Measurements from ENCODE around the gene CD48.

The CD48 gene

DNA sequence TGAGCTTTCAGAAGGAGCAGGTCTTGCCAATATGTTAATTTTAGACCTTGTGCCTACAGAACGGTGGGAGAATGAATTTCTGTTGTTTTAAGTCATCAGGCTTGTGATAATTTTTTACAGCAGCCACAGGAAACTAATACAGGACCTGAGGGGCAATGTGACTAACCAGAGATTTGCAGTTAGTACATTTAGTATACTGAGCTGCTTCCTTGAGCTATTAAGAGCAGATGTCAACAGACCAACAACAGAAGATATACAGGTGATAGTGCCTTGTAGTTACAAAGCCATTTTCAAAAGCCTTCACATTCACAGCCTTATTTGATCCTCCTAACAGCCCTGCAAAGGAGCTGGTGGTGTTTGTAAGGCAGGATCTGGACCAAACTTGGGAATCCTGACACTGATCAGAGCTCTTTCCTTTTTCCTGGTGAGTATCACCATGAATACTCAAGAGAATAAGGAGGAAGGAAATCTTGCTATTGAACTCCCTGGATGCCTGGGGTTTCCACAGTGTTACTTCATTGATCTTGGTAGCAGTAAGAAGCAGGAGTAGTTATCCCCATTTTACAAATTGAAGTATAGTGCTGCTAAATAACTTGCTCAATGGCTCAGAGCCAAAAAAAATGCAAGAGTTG, 60.1 kb downstream of the CD48 start:
- no peak for DNase-seq

- DNase-seq, result no peak
Measured at GRCh38 chr1:160647329-160647720, 64.3 kb downstream of the CD48 start.

DNA sequence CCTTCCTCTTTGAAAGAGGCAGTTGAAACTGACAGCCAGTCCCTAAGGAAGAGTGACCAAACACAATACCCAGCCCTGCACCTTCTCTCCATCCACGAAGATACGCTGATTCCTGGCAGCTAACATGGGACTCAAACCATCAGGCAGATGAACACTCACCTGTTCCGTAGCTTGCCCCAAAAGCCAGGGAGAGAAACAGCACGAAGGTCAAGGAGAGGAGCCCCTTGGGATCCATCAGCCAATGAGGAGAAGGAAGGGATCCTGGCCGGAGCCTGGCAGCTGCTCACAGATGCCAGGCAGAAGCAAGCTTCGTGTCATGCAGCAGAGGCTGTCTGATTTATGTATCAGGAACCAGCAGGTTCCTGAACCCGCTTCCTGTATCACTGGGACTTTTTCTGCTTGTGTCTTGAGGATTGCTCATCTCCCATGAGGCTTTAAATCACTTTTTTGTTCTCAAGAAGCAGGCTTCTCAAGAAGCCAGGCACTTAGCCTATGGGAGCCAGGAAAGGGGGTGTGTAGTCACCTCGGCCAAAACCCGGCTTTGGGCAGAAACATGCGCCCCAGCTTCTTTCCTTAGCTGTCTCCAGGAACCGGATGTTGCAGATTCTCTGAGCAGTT, 64.8 kb downstream of the CD48 start, which contains the start of gene SLAMF1:
SLAMF1 (minus strand) TSS at position 334 of the 618 bp plus-strand sequence; CDS start at position 235, 99 bp downstream.
- peak in 5 of 6 experiments; percentile 22 to 53 (median 31) for DNase-seq

GRCh38 chr1:160646180-160646579, 65.4 kb downstream of the CD48 start:
- no peak for DNase-seq

DNA sequence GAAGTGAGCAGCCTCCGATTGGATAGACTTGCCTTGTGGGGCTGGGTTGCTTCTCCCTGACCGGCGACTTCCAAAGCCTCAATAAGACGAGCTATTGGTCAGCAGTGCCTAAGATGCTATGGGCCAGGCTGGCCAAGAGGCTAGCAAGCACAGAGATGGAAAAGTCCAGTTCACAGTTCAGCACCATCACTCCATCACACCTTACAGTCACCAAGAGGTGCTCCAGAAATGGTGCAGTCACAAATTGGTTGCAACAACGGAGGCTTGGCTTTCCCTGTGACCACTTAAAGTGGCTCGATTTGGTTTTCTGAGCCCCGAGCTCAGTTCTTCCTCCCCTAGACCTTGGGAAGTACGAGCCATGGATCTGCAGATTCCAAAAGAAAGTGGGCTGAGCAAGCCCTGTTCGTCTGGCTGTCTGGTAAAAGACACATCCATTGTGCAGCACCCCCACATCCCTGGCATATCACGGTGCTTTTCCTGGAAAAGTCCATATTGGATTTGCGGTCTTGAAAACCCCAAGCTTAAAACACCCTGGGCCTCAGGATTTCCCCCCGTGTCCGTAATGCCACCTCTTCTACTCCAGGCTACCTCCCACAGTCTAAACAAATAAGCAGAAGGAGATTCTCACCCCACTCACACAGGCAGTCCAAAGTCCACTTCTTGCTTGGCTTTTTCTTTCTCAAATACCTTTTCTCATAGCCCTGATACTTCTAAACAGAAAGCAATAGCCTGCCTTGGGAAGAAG, 66.1 kb downstream of the CD48 start:
- peak in 1 of 6 experiments; percentile 39 for DNase-seq

DNA sequence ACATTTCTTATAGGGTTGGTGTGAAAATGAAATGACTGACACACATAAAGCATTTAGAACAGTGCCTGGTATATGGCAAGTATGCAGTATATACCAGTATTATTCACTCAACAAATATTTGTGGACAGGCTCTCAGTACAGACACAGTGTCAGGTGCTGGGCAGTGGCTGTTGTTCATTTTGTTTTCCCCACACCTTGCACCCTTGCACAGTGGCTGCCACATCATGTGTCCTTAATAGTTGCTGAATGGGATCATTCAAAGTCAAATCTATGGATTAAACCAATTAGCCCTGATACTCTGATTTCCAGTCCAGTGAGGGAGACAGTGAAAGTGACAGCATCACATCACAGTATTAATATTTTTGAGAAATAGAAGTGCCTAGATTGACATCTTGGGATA, 67.2 kb downstream of the CD48 start:
- no peak for DNase-seq

DNA sequence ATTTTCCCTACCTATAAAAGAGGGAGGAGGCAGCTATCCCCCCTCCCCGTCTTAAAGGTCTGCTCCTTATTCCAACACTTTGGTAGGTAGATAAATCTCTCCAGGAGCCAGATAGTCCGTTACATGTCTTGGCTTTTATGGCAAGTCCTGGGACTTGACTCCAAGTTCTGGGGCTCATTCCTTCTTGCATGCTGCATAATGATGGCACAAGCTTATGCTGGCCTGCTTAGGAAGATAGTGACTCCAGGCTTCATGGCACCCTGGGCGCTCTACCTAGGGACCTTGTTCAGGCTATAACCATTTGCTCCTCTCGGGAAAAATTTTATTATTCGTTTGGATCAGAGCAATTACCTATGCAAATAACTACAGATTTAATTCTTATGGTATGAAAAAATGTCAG, 68.5 kb downstream of the CD48 start:
- no peak for DNase-seq

GRCh38 chr1:160642281-160642644, 69.4 kb downstream of the CD48 start:
- DNase-seq, result no peak

DNA sequence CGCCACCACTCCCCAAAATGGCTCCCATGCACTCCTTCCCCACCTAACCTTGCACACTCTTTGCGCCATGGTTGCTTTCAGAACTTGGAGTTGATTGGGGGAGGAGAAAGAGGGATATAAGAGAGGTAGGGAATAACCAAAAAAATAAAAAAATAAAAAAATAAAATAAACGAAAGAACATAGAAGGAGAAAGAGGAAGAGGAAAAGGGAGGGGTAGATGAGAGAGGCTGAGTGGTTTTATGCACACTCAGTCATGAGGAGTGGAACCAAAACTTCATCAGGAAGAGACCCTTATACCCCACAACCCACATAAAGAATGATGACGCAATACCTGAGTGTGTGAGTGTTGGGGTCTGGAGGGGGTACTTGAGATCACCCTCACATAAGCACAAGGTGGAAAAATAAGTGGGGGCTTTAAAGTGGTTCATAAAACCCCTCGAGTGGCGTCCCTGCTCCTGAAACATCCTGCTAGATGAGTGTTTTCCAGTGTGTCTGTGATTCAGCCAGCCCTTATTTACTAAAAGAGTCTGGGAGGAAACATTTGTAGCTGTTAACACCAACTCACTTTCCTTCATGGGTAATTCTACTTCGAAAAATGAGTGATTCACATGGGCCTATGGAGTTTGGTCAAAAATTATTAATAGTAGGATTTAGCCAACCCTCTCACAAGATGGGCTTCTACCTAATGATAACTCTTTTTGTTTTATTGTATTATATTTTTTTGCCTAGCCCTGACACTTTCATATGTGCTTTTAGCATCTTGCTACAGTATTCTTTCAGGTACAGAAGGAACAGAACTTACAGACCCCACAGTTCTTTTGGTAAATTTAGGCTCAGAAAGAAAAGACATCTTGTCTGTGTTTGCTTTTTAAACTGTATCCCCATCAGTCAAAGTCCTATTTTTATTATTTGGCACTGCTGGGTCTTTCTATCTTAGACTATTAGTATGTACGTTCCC, 70.0 kb downstream of the CD48 start:
- DNase-seq, result peak in 1 of 6 experiments; percentile 19

DNA sequence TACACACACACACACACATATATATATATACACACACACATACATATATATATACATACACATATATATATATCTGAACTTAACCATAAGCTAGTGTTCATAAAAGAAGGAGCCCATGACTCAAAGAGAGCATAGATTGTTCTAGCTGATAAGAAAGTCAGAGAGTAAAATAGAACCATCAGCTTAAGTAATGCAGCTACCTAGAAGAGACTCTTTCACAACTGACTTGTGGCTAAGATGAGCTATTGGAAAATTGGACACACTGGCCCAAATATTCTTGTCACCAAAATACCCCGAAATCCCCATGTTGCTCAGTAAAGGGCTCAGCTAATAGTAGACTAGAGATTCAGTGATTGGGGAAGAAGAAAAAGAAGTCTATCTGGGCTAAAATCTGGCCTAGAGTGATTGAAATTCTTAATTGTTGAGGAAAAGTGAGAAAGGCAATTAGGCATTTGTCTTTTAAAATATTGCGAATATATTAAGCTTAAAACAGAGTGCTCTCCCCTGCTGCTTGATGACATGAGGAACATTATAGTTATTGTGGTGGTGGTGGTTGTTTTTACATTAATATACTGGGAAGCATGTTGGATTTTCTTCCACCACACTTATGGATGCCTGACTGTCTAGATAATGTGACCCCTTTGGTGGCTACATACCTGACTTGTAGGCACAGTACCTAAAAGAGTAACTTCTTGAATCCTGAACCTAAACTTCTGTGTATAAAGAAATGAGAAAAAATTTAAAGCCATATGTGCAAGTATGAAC, 71.1 kb downstream of the CD48 start:
- DNase-seq, result peak in 1 of 6 experiments; percentile 25

DNA sequence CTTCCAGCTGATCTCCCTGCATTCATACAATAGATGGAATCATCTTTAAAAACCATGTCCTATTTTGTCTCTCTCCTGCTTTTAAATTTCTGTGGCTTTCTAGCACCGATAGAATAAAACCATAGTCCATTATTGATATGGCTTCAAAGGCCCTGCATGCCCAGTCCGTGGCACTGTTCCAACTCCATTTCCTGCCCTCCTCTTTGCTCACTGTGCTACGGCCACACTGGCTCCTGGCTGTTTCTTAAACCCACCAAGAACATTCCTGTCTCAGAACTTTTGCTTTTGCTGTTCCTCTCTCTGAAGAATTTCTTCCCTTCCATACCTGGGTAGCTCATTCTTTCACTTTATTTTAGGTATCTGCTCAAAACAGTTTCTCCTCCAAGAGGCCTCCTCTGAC, 72.0 kb downstream of the CD48 start:
- DNase-seq, result peak in 1 of 6 experiments; percentile 9

GRCh38 chr1:160638926-160639325, 72.7 kb downstream of the CD48 start:
- DNase-seq, result no peak

DNA sequence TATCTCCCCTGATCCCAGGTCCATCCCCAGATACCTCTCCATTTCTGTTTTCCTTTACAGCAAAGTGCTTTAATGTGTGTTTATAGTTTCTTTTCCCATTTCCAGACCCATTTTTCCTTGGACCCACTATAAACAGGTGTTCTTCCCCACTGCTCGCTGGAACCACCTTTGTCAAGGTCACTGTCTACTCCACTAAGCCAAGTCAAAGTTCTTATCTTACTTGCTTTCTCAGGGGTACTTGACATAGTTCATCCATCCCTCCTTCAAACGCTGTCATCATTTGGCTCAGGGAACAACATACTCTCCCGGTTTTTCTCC, 73.1 kb downstream of the CD48 start:
- DNase-seq, result no peak

DNA sequence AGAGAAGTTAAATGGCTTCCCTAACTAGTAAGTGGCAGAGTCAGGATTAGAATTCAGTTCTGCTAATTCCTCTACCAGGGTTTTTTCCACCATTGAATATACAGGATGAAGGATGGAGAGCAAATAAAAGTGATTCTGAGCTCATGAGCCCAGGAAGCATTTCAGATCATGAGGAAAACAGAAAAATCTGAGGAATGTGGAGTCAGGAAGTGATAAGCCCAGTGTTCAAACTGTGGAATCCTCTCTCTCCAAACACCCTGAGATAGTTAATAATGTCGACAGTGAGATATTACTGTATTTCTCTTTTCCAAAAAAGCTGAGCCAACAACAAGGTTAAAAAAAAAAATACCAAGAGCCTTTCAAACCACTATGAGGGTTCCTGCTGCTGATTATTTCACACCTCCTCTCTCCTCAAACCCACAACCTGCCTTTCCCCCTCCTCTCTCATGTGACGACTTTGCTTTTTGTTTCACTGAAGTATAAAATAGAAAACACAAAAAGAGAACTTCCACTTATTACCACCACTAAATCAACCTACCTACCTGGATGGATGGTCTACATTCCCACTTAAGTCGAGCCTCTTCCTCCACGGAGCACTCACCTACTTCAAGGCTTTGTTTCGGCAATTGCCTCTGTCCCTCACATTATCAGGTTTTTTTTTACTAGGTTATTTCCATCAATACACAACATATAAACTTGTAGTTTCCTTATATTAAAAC, 73.6 kb downstream of the CD48 start:
- DNase-seq, result peak in 4 of 6 experiments; percentile 11 to 78 (median 71)

DNA sequence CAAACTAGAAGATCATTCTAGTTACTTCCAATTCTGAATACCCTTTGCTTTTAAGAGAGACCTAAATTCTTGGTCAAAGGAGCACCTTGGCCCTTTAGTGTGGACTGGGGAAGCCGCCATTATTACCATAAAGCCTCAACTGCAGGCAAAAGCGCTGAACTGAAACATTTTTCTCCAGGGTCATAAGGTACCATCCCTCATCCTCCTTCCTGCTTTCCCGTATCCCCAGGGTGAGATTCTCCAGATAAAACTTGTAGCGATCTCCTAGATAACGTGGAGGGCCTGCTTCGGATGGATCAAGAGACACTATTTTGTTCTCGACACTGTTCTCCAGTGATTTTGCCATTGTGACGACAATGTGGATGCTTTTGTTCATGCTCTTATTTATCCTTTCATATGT, 74.6 kb downstream of the CD48 start:
- no peak for DNase-seq

- DNase-seq, result no peak
Measured at GRCh38 chr1:160636547-160636946, 75.1 kb downstream of the CD48 start.

DNA sequence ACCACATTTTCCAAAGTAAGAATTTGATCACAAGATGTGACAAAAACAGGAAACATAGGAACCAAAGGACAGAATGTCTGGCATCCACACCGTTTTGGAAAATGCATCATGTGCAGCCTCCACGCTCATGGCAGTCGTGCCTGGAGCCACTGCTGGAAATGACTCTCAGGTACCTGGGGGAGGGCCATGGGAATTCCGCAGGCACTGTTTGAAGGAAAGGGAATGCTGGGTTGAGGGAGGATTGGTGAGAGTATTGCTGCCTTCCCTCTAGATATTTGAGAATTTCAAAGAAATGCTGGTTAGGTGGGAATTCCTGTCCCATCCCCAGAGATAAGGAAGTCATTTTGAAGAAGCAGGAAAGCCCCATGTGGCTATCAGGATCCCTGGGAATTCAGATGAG, 75.5 kb downstream of the CD48 start:
- DNase-seq, result no peak

DNA sequence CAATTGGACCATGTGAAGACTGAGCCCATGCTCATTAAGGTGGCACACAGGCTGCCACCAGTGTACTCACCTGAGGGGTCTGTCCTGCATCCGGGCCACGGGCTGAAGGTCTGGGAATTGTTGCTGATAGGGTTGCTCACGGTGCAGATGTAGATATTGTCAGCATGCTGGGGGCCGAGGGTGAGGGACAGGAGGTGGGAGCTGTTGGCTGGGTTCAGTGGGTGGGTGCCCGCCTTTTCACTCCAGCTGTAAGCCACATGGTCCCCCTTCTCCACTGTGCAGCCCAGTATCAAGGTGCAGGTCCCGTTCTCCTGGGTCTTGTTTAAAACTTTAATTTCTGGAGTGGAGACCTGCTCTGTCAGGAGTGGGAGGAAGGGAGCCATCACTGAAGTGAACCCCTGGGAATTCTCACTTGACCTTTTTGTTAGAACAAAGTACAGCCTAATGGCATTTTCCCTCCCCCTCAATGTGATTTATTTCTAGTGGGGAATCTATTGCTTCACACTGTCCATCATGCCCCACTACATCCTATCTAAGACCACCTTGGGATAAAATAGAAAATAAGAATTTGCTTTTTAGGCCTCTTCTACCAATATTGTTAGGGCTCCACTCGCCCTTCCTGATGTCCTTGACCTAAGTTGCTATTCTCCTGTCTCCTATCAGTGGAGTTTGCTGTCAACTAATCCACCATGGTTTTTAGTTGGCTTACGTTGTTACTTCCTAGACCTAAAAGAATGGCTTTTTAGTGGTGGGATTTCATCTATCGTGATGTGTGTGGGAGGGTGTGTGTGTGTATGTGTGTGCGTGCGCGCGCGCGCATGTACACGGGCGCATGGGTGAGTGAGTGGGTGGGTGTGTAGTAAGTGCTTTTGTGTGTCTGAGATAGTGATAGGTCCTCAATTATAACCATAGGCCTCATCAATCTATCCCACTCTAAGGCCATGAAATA, 76.8 kb downstream of the CD48 start:
- no peak for DNase-seq

GRCh38 chr1:160633330-160633903, 78.2 kb downstream of the CD48 start:
- DNase-seq, result peak in 2 of 6 experiments; percentile 14 to 30

All from stimulated activated naive CD4-positive, alpha-beta T cell (primary cell).